DND-41 (cell line): ENCODE results near the gene TTLL11.

ENCODE experiments used
- EZH2 ChIP-seq: IDR thresholded peaks from 3 replicates; pipeline ENCODE4 v1.6.1; 2012; ENCODE audit warnings: borderline replicate concordance, low read depth, mild to moderate bottlenecking, moderate library complexity, low read length, inconsistent platforms; ENCODE audit not compliant: severe bottlenecking
- TF ChIP-seq, protein P1 (sequence below): IDR thresholded peaks from 2 replicates; pipeline ENCODE4 v1.5.1; 2012; ENCODE audit warnings: borderline replicate concordance, low read length, moderate library complexity, mild to moderate bottlenecking; ENCODE audit not compliant: poor library complexity, severe bottlenecking; ENCODE audit errors: extremely low read depth

DNA sequence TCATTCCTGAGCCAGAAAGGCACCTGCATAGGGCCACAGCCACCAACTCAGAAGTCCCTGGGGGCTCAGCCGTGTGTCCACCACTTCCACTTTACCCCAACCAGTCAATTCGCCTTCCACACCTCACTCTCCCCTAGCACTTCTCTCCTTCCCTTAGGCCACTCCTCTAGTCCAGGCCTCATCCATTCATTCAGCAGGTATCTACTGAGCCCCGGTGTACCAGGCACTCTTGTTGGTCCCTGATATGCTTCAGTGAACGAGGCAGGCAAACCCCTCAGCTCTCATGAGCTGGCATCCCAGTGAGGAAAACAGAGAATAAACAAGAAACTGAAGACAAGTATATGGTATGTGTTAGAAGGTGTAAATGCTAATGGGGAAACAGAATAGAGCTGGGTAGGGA, 37.7 kb upstream of the TTLL11 start:
- TF ChIP-seq, protein P1, sequence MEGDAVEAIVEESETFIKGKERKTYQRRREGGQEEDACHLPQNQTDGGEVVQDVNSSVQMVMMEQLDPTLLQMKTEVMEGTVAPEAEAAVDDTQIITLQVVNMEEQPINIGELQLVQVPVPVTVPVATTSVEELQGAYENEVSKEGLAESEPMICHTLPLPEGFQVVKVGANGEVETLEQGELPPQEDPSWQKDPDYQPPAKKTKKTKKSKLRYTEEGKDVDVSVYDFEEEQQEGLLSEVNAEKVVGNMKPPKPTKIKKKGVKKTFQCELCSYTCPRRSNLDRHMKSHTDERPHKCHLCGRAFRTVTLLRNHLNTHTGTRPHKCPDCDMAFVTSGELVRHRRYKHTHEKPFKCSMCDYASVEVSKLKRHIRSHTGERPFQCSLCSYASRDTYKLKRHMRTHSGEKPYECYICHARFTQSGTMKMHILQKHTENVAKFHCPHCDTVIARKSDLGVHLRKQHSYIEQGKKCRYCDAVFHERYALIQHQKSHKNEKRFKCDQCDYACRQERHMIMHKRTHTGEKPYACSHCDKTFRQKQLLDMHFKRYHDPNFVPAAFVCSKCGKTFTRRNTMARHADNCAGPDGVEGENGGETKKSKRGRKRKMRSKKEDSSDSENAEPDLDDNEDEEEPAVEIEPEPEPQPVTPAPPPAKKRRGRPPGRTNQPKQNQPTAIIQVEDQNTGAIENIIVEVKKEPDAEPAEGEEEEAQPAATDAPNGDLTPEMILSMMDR: no peak
- no peak for TF ChIP-seq EZH2
